K562 (cell line): Measurements from ENCODE around the gene PTCH1. TPM values are rescaled to one million over a fixed set of nuclear protein-coding genes. Genes with fewer than 3 reads are reported as not detected.

Source experiments
- E2F5 ChIP-seq: sonication (generic); formaldehyde crosslinking; IDR thresholded peaks from 2 replicates; pipeline ENCODE4 v1.8.0; 2022; ENCODE audit warnings: mild to moderate bottlenecking, missing genetic modification reagents
- FIP1L1 ChIP-seq: fragments of 200-400 bp; formaldehyde crosslinking; IDR thresholded peaks from 2 replicates; pipeline ENCODE4 v1.6.1; 2018; ENCODE audit warnings: mild to moderate bottlenecking, low read depth, low read length; ENCODE audit not compliant: poor library complexity, severe bottlenecking
- GTF2A2 ChIP-seq: IDR thresholded peaks from 2 replicates; pipeline ENCODE4 v1.6.1; 2016; ENCODE audit warnings: mild to moderate bottlenecking, missing genetic modification characterization, missing compliant biosample characterization
- HDAC3 ChIP-seq: fragments of 450-650 bp; IDR thresholded peaks from 2 replicates; pipeline ENCODE4 v1.6.1; 2018; ENCODE audit warnings: borderline replicate concordance, mild to moderate bottlenecking, moderate library complexity; ENCODE audit not compliant: partially characterized antibody
- KLF10 ChIP-seq: fragments of 250-450 bp; sonication (Bioruptor Pico); IDR thresholded peaks from 2 replicates; pipeline ENCODE4 v1.6.1; 2021; ENCODE audit warnings: matching md5 sums
- NUFIP1 ChIP-seq: fragments of 450-650 bp; IDR thresholded peaks from 2 replicates; pipeline ENCODE4 v1.6.1; 2018; ENCODE audit not compliant: partially characterized antibody
- PHF21A ChIP-seq: fragments of 450-650 bp; IDR thresholded peaks from 2 replicates; pipeline ENCODE4 v1.6.1; 2017; ENCODE audit warnings: low read depth, borderline replicate concordance
- PHF8 ChIP-seq: fragments of 200-600 bp; sonication (generic); IDR thresholded peaks from 2 replicates; pipeline ENCODE4 v1.6.1; 2012; ENCODE audit warnings: mixed run types, mild to moderate bottlenecking, inconsistent platforms, low read length, moderate library complexity, borderline replicate concordance
- PREB ChIP-seq: sonication (generic); formaldehyde crosslinking; IDR thresholded peaks from 2 replicates; pipeline ENCODE4 v1.8.1; 2023; ENCODE audit warnings: mild to moderate bottlenecking, missing genetic modification reagents
- RFX1 ChIP-seq: fragments of 450-650 bp; IDR thresholded peaks from 2 replicates; pipeline ENCODE4 v1.6.1; 2016; ENCODE audit warnings: mild to moderate bottlenecking, moderate library complexity
- SFPQ ChIP-seq: fragments of 200-400 bp; formaldehyde crosslinking; IDR thresholded peaks from 2 replicates; pipeline ENCODE4 v1.6.1; 2017; ENCODE audit warnings: mild to moderate bottlenecking, low read depth, low read length, moderate library complexity
- U2AF1 ChIP-seq: fragments of 200-400 bp; formaldehyde crosslinking; optimal IDR thresholded peaks from 2 replicates; pipeline ENCODE3; 2017; ENCODE audit warnings: mild to moderate bottlenecking, low read depth, low read length, moderate library complexity
- WHSC1 ChIP-seq: IDR thresholded peaks from one replicate; pipeline ENCODE4 v1.6.1; 2012; ENCODE audit warnings: low read length, control low read depth, inconsistent platforms
- XRCC3 ChIP-seq: fragments of 450-650 bp; IDR thresholded peaks from 2 replicates; pipeline ENCODE4 v1.6.1; 2017; ENCODE audit warnings: mild to moderate bottlenecking, moderate library complexity
- ZKSCAN8 ChIP-seq: fragments of 200-800 bp; sonication (Bioruptor generic); IDR thresholded peaks from 2 replicates; pipeline ENCODE4 v1.6.1; 2016; ENCODE audit warnings: missing genetic modification characterization, missing compliant biosample characterization
- ZNF232 ChIP-seq: sonication (generic); formaldehyde crosslinking; IDR thresholded peaks from 2 replicates; pipeline ENCODE4 v1.8.0; 2022; ENCODE audit warnings: mild to moderate bottlenecking, missing genetic modification reagents
- ZNF512 ChIP-seq: IDR thresholded peaks from 2 replicates; pipeline ENCODE4 v1.6.1; 2016; ENCODE audit warnings: missing genetic modification characterization, missing compliant biosample characterization
- ZNF57 ChIP-seq: fragments of 450-650 bp; formaldehyde crosslinking; IDR thresholded peaks from 2 replicates; pipeline ENCODE4 v1.4.0; 2020; ENCODE audit warnings: mild to moderate bottlenecking, moderate library complexity
- ZNF589 ChIP-seq: fragments of 200-800 bp; sonication (Bioruptor generic); IDR thresholded peaks from 2 replicates; pipeline ENCODE4 v1.6.1; 2016; ENCODE audit warnings: low read depth, missing genetic modification characterization, missing compliant biosample characterization
- ZNF655 ChIP-seq: fragments of 250-450 bp; sonication (Bioruptor Pico); IDR thresholded peaks from 2 replicates; pipeline ENCODE4 v1.5.0; 2021
- ZSCAN29 ChIP-seq: fragments of 450-650 bp; IDR thresholded peaks from 2 replicates; pipeline ENCODE4 v1.6.1; 2017
- polyA plus RNA-seq, 8 experiments: library from polyadenylated mRNA; depleted of rRNA in 4 of 8; stranded (reverse) in 5 of 8; unstranded in 3 of 8; fragments of >200 nt; fragmentation: Nextera tagmentation in 2 of 8; fragmentation: Illumina TruSeq in 1 of 8; extraction: Ambion mirVana in 2 of 8; extraction: Trizol in 1 of 8; gene quantifications; 2 replicates each; pipeline versions ENCODE4 v1.2.1 to v1.2.3, GENCODE V29; 2011 to 2014; ENCODE audit warnings: inconsistent platforms in 1 of 8, missing spikeins in 1 of 8
- total RNA-seq, 7 experiments: library from RNA; depleted of rRNA in 6 of 7; stranded (reverse); fragments of >200 nt in 6 of 7; fragmentation: Illumina TruSeq in 2 of 7; extraction: Trizol in 2 of 7; gene quantifications; 2 replicates each; pipeline versions ENCODE4 v1.2.1 to v1.2.3, GENCODE V29; 2011 to 2021; ENCODE audit warnings: low replicate concordance in 1 of 7

The PTCH1 gene
- total and polyA plus RNA-seq, 9 of the 15 experiments (the other 6 are each of a cell fraction or from before 2014, with no cell fraction given): 0.70 to 9.9 (median 3.8) TPM

- TF ChIP-seq PHF21A: peak; percentile 88; the same call in 1 of the 2 replicates
- no peak for TF ChIP-seq PREB (CRISPR knock-in tag)
- TF ChIP-seq GTF2A2 (tag): no peak
- TF ChIP-seq ZKSCAN8 (CRISPR knock-in tag): peak; percentile 84
- no peak for TF ChIP-seq ZNF232 (CRISPR knock-in tag)
- no peak for TF ChIP-seq XRCC3
- TF ChIP-seq ZNF512 (tag): no peak
- peak; percentile 98 for TF ChIP-seq HDAC3
- no peak for TF ChIP-seq ZNF57 (CRISPR knock-in tag)
- TF ChIP-seq U2AF1: no peak
- TF ChIP-seq FIP1L1: no peak
- peak; percentile 56 for TF ChIP-seq ZSCAN29
- peak; percentile 99 for TF ChIP-seq ZNF589 (CRISPR knock-in tag)
- no peak for TF ChIP-seq RFX1
- no peak for TF ChIP-seq WHSC1
- no peak for TF ChIP-seq SFPQ
- no peak for TF ChIP-seq E2F5 (CRISPR knock-in tag)
- TF ChIP-seq ZNF655 (CRISPR knock-in tag): no peak
- TF ChIP-seq PHF8: no peak; the same call in 1 of the 2 replicates
- TF ChIP-seq KLF10 (CRISPR knock-in tag): no peak
- TF ChIP-seq NUFIP1: no peak
Measured at GRCh38 chr9:95462249-95463147, 54.3 kb downstream of the PTCH1 start (continued).
